Measurements from ENCODE around the gene MSL3B.

Gene MSL3B

DNA sequence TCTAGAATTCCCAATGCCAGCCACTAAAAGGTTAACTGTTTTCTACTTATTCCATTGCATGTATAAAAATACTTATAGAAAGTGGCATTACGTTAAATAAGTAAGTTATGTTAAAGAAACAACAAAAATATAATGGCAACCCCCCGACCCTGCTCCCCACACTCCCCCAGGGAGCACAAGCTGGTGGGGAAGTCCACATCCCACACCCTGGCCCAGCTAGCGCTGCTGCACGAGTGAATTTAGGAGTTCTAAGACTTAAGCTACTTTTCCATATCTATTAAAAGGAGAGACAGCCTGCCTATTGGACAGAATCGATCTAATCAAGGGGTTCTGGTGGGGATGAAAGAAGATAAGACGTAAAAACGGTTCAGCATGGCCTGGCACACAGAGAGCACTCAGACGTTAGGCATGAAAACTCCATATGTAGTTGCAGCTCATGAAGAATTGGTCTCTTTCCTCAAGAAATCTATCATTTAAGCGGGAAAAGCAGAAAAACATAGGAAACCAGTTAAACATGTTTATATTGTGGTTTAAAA lies 30.4 kb downstream of the MSL3B start:
- POLR2A ChIA-PET = no interaction called here
- H3K36me3 ChIP-seq (ENCODE audit: control insufficient read depth, insufficient read depth, low read length) = peaks cover 28% of the 10 kb centered on the region
- no peaks in the 10 kb centered on the region for H3K9me3 ChIP-seq (ENCODE audit: control insufficient read depth, insufficient read depth, low read depth, low read length)
- in situ Hi-C loops (cut with HindIII; ENCODE audit: low pct_unique_long_range_greater_than_20kb, low sequenced_read_pairs) = no loop called here
- H3K4me1 ChIP-seq (ENCODE audit: control insufficient read depth, insufficient read depth, low read length) = peaks cover 61% of the 10 kb centered on the region
- intact Hi-C loops (cut with micrococcal nuclease; ENCODE audit: unreplicated experiment) = no loop called here
- DNase-seq (ENCODE audit: low read depth, low spot score) = no peak
- BruUV-seq (replicated peaks) = no TSS peak
- H3K4me3 ChIP-seq (ENCODE audit: low read depth in 2 of 2, low read length in 2 of 2) = no peak overlapping the region
- no peaks in the 10 kb centered on the region for H3K27me3 ChIP-seq (ENCODE audit: control insufficient read depth, insufficient read depth, low read length)
- TF ChIP-seq, protein P1, sequence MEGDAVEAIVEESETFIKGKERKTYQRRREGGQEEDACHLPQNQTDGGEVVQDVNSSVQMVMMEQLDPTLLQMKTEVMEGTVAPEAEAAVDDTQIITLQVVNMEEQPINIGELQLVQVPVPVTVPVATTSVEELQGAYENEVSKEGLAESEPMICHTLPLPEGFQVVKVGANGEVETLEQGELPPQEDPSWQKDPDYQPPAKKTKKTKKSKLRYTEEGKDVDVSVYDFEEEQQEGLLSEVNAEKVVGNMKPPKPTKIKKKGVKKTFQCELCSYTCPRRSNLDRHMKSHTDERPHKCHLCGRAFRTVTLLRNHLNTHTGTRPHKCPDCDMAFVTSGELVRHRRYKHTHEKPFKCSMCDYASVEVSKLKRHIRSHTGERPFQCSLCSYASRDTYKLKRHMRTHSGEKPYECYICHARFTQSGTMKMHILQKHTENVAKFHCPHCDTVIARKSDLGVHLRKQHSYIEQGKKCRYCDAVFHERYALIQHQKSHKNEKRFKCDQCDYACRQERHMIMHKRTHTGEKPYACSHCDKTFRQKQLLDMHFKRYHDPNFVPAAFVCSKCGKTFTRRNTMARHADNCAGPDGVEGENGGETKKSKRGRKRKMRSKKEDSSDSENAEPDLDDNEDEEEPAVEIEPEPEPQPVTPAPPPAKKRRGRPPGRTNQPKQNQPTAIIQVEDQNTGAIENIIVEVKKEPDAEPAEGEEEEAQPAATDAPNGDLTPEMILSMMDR (IDR thresholded peaks at IDR 0.05) = no peak
- no peak for TF ChIP-seq POLR2AphosphoS5 (IDR thresholded peaks at IDR 0.05; ENCODE audit: low read depth, low read length)
- TF ChIP-seq, protein P2, sequence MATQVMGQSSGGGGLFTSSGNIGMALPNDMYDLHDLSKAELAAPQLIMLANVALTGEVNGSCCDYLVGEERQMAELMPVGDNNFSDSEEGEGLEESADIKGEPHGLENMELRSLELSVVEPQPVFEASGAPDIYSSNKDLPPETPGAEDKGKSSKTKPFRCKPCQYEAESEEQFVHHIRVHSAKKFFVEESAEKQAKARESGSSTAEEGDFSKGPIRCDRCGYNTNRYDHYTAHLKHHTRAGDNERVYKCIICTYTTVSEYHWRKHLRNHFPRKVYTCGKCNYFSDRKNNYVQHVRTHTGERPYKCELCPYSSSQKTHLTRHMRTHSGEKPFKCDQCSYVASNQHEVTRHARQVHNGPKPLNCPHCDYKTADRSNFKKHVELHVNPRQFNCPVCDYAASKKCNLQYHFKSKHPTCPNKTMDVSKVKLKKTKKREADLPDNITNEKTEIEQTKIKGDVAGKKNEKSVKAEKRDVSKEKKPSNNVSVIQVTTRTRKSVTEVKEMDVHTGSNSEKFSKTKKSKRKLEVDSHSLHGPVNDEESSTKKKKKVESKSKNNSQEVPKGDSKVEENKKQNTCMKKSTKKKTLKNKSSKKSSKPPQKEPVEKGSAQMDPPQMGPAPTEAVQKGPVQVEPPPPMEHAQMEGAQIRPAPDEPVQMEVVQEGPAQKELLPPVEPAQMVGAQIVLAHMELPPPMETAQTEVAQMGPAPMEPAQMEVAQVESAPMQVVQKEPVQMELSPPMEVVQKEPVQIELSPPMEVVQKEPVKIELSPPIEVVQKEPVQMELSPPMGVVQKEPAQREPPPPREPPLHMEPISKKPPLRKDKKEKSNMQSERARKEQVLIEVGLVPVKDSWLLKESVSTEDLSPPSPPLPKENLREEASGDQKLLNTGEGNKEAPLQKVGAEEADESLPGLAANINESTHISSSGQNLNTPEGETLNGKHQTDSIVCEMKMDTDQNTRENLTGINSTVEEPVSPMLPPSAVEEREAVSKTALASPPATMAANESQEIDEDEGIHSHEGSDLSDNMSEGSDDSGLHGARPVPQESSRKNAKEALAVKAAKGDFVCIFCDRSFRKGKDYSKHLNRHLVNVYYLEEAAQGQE (IDR thresholded peaks at IDR 0.05; ENCODE audit: insufficient read depth in 1 of 2, low read depth in 2 of 2, low read length in 1 of 2) = no peak
- TF ChIP-seq TCF7L2 (IDR thresholded peaks at IDR 0.05; ENCODE audit: low read depth, low read length) = no peak
- no peak for TF ChIP-seq SIN3A (IDR thresholded peaks at IDR 0.05; ENCODE audit: borderline replicate concordance, insufficient read depth, low read depth, low read length)
- CTCF ChIA-PET = no interaction called here
- peak overlapping the region; percentile 73 for H3K27ac ChIP-seq (ENCODE audit: low read length)
- no peak for ATAC-seq

DNA sequence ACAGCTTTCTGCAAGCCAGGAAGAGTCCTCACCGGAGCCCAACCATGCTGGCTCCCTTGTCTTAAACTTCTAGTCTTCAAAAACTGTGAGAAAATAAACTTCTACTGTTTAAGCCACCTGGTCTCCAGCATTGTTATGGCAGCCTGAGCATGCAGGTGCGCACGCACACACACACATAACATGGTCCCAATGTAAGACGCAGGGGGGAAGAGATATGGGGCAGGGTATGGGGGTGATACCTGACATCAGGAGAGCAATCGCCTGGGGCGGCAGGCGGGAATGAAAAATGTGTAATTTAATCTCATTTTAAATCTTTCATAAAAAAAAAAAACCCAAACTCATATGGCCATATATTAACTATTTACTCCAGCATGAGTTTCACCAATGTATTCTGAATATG lies 31.8 kb downstream of the MSL3B start:
- H3K4me1 ChIP-seq (ENCODE audit: control insufficient read depth, insufficient read depth, low read length) = peaks cover 68% of the 10 kb centered on the region
- ATAC-seq = no peak
- H3K27me3 ChIP-seq (ENCODE audit: control insufficient read depth, insufficient read depth, low read length) = no peaks in the 10 kb centered on the region
- H3K4me3 ChIP-seq (ENCODE audit: low read depth in 2 of 2, low read length in 2 of 2) = no peak overlapping the region
- in situ Hi-C loops (cut with HindIII; ENCODE audit: low pct_unique_long_range_greater_than_20kb, low sequenced_read_pairs) = no loop called here
- intact Hi-C loops (cut with micrococcal nuclease; ENCODE audit: unreplicated experiment) = no loop called here
- BruUV-seq (replicated peaks) = no TSS peak
- H3K9me3 ChIP-seq (ENCODE audit: control insufficient read depth, insufficient read depth, low read depth, low read length) = no peaks in the 10 kb centered on the region
- CTCF ChIA-PET = no interaction called here
- peak overlapping the region; percentile 57 for H3K27ac ChIP-seq (ENCODE audit: low read length)
- H3K36me3 ChIP-seq (ENCODE audit: control insufficient read depth, insufficient read depth, low read length) = peaks cover 17% of the 10 kb centered on the region
- DNase-seq (ENCODE audit: low read depth, low spot score) = no peak
- TF ChIP-seq, protein P1 (IDR thresholded peaks at IDR 0.05) = no peak
- TF ChIP-seq POLR2AphosphoS5 (IDR thresholded peaks at IDR 0.05; ENCODE audit: low read depth, low read length) (no peak), TCF7L2 (IDR thresholded peaks at IDR 0.05; ENCODE audit: low read depth, low read length) (no peak), SIN3A (IDR thresholded peaks at IDR 0.05; ENCODE audit: borderline replicate concordance, insufficient read depth, low read depth, low read length) (no peak)
- TF ChIP-seq, protein P2 (IDR thresholded peaks at IDR 0.05; ENCODE audit: insufficient read depth in 1 of 2, low read depth in 2 of 2, low read length in 1 of 2) = no peak
- POLR2A ChIA-PET = no interaction called here
